SK-N-SH treated with all-trans-retinoic acid at 6 μM for 48 hours (cell line): ENCODE measurements around the gene WNK1.

ENCODE experiments used
- ARNTL ChIP-seq: fragments of 450-650 bp; formaldehyde crosslinking; IDR thresholded peaks from 2 replicates; pipeline ENCODE4 v1.5.0; 2020; ENCODE audit warnings: low read depth, mild to moderate bottlenecking, moderate library complexity, borderline replicate concordance
- CREB5 ChIP-seq: fragments of 250-450 bp; sonication (Bioruptor Pico); IDR thresholded peaks from 2 replicates; pipeline ENCODE4 v1.5.1; 2020; ENCODE audit warnings: low read depth, mild to moderate bottlenecking, moderate library complexity
- CSRNP3 ChIP-seq: fragments of 250-450 bp; sonication (Bioruptor Pico); IDR thresholded peaks from 2 replicates; pipeline ENCODE4 v1.5.1; 2021; ENCODE audit warnings: mild to moderate bottlenecking, moderate library complexity
- ISL1 ChIP-seq: fragments of 250-450 bp; sonication (Bioruptor Pico); IDR thresholded peaks from 2 replicates; pipeline ENCODE4 v2.1.2; 2022; ENCODE audit warnings: mild to moderate bottlenecking, moderate library complexity
- OSR1 ChIP-seq: fragments of 250-450 bp; sonication (Bioruptor Pico); IDR thresholded peaks from 2 replicates; pipeline ENCODE4 v1.8.0; 2022; ENCODE audit warnings: moderate library complexity, mild to moderate bottlenecking, inconsistent platforms
- PATZ1 ChIP-seq: fragments of 250-450 bp; sonication (Bioruptor Pico); IDR thresholded peaks from 2 replicates; pipeline ENCODE4 v1.8.0; 2020; ENCODE audit warnings: mild to moderate bottlenecking, moderate library complexity, borderline replicate concordance
- PPARA ChIP-seq: fragments of 250-450 bp; sonication (Bioruptor Pico); IDR thresholded peaks from 2 replicates; pipeline ENCODE4 v1.5.0; 2020; ENCODE audit warnings: mild to moderate bottlenecking, borderline replicate concordance
- RARB ChIP-seq: fragments of 250-450 bp; sonication (Bioruptor Pico); IDR thresholded peaks from 2 replicates; pipeline ENCODE4 v1.8.0; 2021; ENCODE audit warnings: mild to moderate bottlenecking, moderate library complexity
- SNAI2 ChIP-seq: fragments of 250-450 bp; sonication (Bioruptor Pico); IDR thresholded peaks from 2 replicates; pipeline ENCODE4 v1.5.0; 2020; ENCODE audit warnings: mild to moderate bottlenecking, moderate library complexity
- TCF4 ChIP-seq: fragments of 250-450 bp; sonication (Bioruptor Pico); IDR thresholded peaks from 2 replicates; pipeline ENCODE4 v1.8.0; 2021; ENCODE audit warnings: mild to moderate bottlenecking, moderate library complexity, borderline replicate concordance
- TSHZ2 ChIP-seq: fragments of 250-450 bp; sonication (Bioruptor Pico); IDR thresholded peaks from 2 replicates; pipeline ENCODE4 v1.5.0; 2020; ENCODE audit warnings: mild to moderate bottlenecking, moderate library complexity
- ZC3H10 ChIP-seq: fragments of 250-450 bp; sonication (Bioruptor Pico); IDR thresholded peaks from 2 replicates; pipeline ENCODE4 v1.5.1; 2021; ENCODE audit warnings: mild to moderate bottlenecking, moderate library complexity
- ZFP3 ChIP-seq: fragments of 250-450 bp; sonication (Bioruptor Pico); IDR thresholded peaks from 2 replicates; pipeline ENCODE4 v1.5.0; 2020; ENCODE audit warnings: mild to moderate bottlenecking, moderate library complexity
- ZFP30 ChIP-seq: fragments of 450-650 bp; formaldehyde crosslinking; IDR thresholded peaks from 2 replicates; pipeline ENCODE4 v1.5.0; 2022; ENCODE audit warnings: mild to moderate bottlenecking, moderate library complexity

GRCh38 chr12:754473-754820 lies 2.1 kb downstream of the WNK1 start:
- no peak for TF ChIP-seq OSR1
- no peak for TF ChIP-seq PPARA (CRISPR knock-in tag)
- no peak for TF ChIP-seq PATZ1 (CRISPR knock-in tag)
- TF ChIP-seq RARB, result no peak
- TF ChIP-seq ARNTL (CRISPR knock-in tag), result no peak
- no peak for TF ChIP-seq ZFP30 (CRISPR knock-in tag)
- TF ChIP-seq SNAI2 (CRISPR knock-in tag), result no peak
- no peak for TF ChIP-seq TCF4 (CRISPR knock-in tag)
- TF ChIP-seq ZFP3 (CRISPR knock-in tag), result no peak
- no peak for TF ChIP-seq CSRNP3 (CRISPR knock-in tag)
- TF ChIP-seq TSHZ2 (CRISPR knock-in tag), result no peak
- TF ChIP-seq CREB5 (CRISPR knock-in tag), result no peak
- TF ChIP-seq ZC3H10 (CRISPR knock-in tag), result no peak
- TF ChIP-seq ISL1, result no peak
